OCI-LY3 (cell line): ENCODE data around the gene ANXA8.

ENCODE experiments used
- H2AFZ ChIP-seq: fragments of 200-600, 300-600 bp; shearing (Covaris generic); 2 replicates; pipeline ENCODE4 v1.6.0; 2014; ENCODE audit warnings: antibody characterized with exemption, low read depth, low read length
- H3K27ac ChIP-seq: fragments of 200-600, 300-600 bp; sonication (generic); 2 replicates; pipeline ENCODE4 v1.5.1; 2014; ENCODE audit warnings: mild to moderate bottlenecking, low read length, moderate library complexity, mixed read lengths
- H3K27me3 ChIP-seq: fragments of 200-600, 300-600 bp; sonication (generic); 2 replicates; pipeline ENCODE4 v1.6.1; 2014; ENCODE audit warnings: low read depth, low read length, mixed read lengths
- H3K36me3 ChIP-seq: fragments of 200-600, 300-600 bp; sonication (generic); replicated peaks from 2 replicates; pipeline ENCODE3; 2014; ENCODE audit warnings: low read depth, low read length, mixed read lengths
- H3K4me1 ChIP-seq: fragments of 300-600, 200-600 bp; sonication (generic); 2 replicates; pipeline ENCODE4 v1.6.1; 2014; ENCODE audit warnings: low read length, mixed read lengths
- H3K4me2 ChIP-seq: fragments of 200-600, 300-600 bp; sonication (generic); 2 replicates; pipeline ENCODE4 v1.6.1; 2014; ENCODE audit warnings: low read length, mixed read lengths
- H3K4me3 ChIP-seq: fragments of 300-600, 200-600 bp; sonication (generic); 2 replicates; pipeline ENCODE4 v1.5.1; 2014; ENCODE audit warnings: antibody characterized with exemption, mild to moderate bottlenecking, low read length, moderate library complexity
- H3K79me2 ChIP-seq: fragments of 300-600, 200-600 bp; shearing (Covaris generic); 2 replicates; pipeline ENCODE4 v1.6.1; 2014; ENCODE audit warnings: mild to moderate bottlenecking, low read length, mixed read lengths
- H3K9ac ChIP-seq: fragments of 300-600, 200-600 bp; shearing (Covaris generic); 2 replicates; pipeline ENCODE4 v1.6.0; 2014; ENCODE audit warnings: mild to moderate bottlenecking, low read length, moderate library complexity
- H3K9me3 ChIP-seq: fragments of 200-600, 300-600 bp; shearing (Covaris generic); 2 replicates; pipeline ENCODE4 v1.6.1; 2014; ENCODE audit warnings: low read length, mixed read lengths; ENCODE audit not compliant: insufficient read depth
- H4K20me1 ChIP-seq: fragments of 200-600, 300-600 bp; sonication (generic); 2 replicates; pipeline ENCODE4 v1.6.1; 2016; ENCODE audit warnings: low read length, mixed read lengths; ENCODE audit not compliant: insufficient read depth
- EZH2phosphoT487 ChIP-seq: fragments of 200-600 bp; shearing (Covaris generic); IDR thresholded peaks from 2 replicates; pipeline ENCODE4 v1.6.1; 2018; ENCODE audit warnings: antibody characterized with exemption, mixed run types, low read depth
- TF ChIP-seq, protein P1 (sequence below): fragments of 200-600, 300-600 bp; sonication (generic); IDR thresholded peaks from 2 replicates; pipeline ENCODE4 v1.5.1; 2014; ENCODE audit warnings: antibody characterized with exemption, low read length, low read depth

Gene ANXA8

DNA sequence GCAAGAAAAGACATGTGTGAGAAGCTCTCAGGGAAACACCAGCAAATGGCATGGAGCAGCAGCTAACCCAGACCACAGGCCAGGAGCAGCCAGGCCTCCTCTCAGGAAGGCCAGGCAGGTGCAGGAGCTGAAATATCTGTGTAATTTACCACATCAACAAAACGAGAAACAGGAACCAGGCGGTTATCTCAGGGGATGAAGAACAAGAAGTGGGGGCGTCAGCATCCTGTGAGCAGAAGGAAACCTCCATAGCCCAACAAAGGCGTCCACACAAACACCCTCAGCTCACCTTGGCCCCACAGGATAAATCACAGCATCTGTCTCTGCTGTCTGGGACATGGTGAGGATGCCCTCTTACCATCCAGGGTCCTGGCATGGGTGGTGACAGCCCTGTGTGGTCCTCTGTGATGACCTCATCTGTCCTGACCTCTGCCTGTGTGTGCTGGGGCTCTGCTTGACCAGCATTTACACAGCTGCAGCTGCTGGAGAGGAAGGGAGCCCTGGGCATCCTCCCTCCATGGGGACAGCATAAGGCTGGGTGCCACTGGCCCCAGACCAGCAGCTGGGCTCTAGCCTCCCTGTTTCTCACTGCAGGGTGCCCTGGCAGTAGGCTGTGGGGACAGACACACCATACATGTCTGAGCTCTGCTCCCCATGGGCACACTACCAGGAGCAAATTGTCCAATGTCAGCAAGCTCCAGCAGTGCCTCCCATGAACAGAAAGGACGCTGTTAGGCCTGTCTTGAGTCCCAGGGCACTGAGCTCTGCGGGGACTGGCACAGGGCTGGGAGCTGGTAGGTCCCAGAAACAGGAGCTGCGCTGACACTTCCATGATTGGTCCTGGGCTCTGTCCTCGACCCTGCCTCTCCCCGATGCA is 34.6 kb downstream of the ANXA8 start:
- Histone ChIP-seq H3K9ac (no peak overlapping the region), H3K27me3 (no peaks in the 10 kb centered on the region), H3K27ac (no peak overlapping the region), H3K4me3 (no peak overlapping the region), H4K20me1 (no peaks in the 10 kb centered on the region), H3K79me2 (no peaks in the 10 kb centered on the region), H3K9me3 (no peaks in the 10 kb centered on the region), H3K4me1 (peaks cover 5% of the 10 kb centered on the region; the same call in 1 of the 2 replicates), H3K36me3 (no peaks in the 10 kb centered on the region), H2AFZ (no peak overlapping the region), H3K4me2 (no peak overlapping the region)
- TF ChIP-seq, protein P1, sequence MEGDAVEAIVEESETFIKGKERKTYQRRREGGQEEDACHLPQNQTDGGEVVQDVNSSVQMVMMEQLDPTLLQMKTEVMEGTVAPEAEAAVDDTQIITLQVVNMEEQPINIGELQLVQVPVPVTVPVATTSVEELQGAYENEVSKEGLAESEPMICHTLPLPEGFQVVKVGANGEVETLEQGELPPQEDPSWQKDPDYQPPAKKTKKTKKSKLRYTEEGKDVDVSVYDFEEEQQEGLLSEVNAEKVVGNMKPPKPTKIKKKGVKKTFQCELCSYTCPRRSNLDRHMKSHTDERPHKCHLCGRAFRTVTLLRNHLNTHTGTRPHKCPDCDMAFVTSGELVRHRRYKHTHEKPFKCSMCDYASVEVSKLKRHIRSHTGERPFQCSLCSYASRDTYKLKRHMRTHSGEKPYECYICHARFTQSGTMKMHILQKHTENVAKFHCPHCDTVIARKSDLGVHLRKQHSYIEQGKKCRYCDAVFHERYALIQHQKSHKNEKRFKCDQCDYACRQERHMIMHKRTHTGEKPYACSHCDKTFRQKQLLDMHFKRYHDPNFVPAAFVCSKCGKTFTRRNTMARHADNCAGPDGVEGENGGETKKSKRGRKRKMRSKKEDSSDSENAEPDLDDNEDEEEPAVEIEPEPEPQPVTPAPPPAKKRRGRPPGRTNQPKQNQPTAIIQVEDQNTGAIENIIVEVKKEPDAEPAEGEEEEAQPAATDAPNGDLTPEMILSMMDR, result no peak
- TF ChIP-seq EZH2phosphoT487, result no peak

DNA sequence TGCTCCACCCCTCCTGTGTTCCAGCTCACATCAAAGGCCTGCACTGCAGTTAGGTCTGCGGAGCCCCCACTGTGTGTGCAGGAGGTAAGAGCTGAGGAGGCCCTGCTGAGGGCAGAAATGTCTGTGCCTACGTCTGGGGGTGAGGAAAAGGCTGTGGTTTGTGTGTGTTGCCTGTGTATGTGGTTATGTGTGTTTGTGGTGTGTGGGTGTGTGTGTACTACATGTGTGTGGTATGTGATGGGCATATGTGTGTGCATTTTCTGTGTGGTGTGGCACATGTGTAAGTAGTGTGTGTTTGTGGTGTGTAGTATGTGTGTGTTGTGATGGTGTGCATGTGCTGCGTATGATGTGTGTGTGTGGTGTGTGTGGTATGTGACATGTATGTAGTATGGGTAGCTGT is 36.2 kb downstream of the ANXA8 start:
- H3K79me2 ChIP-seq, result no peaks in the 10 kb centered on the region
- no peaks in the 10 kb centered on the region for H3K9me3 ChIP-seq
- no peak overlapping the region for H2AFZ ChIP-seq
- H4K20me1 ChIP-seq, result no peaks in the 10 kb centered on the region
- no peak overlapping the region for H3K4me3 ChIP-seq
- no peaks in the 10 kb centered on the region for H3K27me3 ChIP-seq
- no peak overlapping the region for H3K9ac ChIP-seq
- no peak overlapping the region for H3K27ac ChIP-seq
- no peaks in the 10 kb centered on the region for H3K36me3 ChIP-seq
- no peak for TF ChIP-seq EZH2phosphoT487
- TF ChIP-seq, protein P1, result no peak
- peaks cover 5% of the 10 kb centered on the region; the same call in 1 of the 2 replicates for H3K4me1 ChIP-seq
- no peak overlapping the region for H3K4me2 ChIP-seq

DNA sequence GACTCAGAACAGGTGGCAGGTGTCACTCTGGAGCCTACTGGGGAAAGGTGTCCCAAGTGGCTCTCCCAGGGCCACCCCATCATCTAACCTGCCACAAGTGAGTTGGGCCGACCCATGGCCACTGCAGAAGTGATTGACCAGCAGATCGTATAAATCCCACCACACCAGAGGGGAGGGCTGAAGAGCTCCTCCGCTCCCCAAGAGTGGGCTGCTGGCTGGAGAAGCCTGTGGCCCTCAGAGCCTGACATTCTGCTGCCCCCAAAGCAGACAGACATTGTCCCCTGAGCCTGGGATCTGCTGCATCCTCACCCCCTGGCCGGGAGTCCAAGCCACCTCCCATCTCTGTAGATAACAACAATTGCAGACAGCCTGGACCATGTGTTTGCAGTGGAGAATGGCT is 36.7 kb downstream of the ANXA8 start:
- Histone ChIP-seq H3K79me2 (no peaks in the 10 kb centered on the region), H4K20me1 (no peaks in the 10 kb centered on the region), H3K4me3 (no peak overlapping the region), H3K4me2 (no peak overlapping the region), H2AFZ (no peak overlapping the region), H3K27ac (no peak overlapping the region), H3K27me3 (no peaks in the 10 kb centered on the region), H3K36me3 (no peaks in the 10 kb centered on the region), H3K4me1 (peaks cover 5% of the 10 kb centered on the region; the same call in 1 of the 2 replicates), H3K9me3 (no peaks in the 10 kb centered on the region), H3K9ac (no peak overlapping the region)
- TF ChIP-seq, protein P1, result no peak
- TF ChIP-seq EZH2phosphoT487, result no peak

DNA sequence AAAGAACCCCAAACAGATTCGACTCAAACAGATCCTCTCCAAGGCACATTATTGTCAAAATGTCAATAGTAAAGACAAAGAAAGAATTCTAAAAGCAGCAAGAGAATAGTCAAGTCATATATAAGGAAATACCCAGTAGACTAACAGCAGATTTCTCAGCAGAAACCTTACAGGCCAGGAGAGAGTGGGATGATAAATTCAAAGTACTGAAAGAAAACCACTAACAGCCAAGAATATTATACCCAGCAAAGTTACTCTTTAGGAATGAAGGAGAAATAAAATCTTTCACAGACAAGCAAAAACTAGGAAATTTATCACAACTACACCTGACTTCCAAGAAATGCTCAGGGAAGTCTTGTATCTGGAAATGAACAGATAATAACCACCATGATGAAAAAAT is 38.2 kb downstream of the ANXA8 start:
- Histone ChIP-seq H2AFZ (no peak overlapping the region), H3K79me2 (no peaks in the 10 kb centered on the region), H3K27ac (no peak overlapping the region), H3K4me3 (no peak overlapping the region), H3K9ac (no peak overlapping the region), H3K36me3 (no peaks in the 10 kb centered on the region), H3K4me1 (peaks cover 5% of the 10 kb centered on the region; the same call in 1 of the 2 replicates), H3K4me2 (no peak overlapping the region), H3K9me3 (no peaks in the 10 kb centered on the region), H3K27me3 (no peaks in the 10 kb centered on the region), H4K20me1 (no peaks in the 10 kb centered on the region)
- no peak for TF ChIP-seq EZH2phosphoT487
- TF ChIP-seq, protein P1, result no peak
